Sigmoid colon (tissue), 4 donors: Measurements from ENCODE around the gene SGTB.

Experiments used
- CTCF ChIP-seq, 4 experiments: fragments of 450-650 bp in 3 of 4; fragments of 200-600 bp in 1 of 4; IDR thresholded peaks; one replicate each; pipeline ENCODE4 v1.5.1; 2016 to 2019; ENCODE audit warnings: antibody characterized with exemption in 4 of 4, mild to moderate bottlenecking in 3 of 4, moderate library complexity in 2 of 4
- EP300 ChIP-seq, 4 donors: sonication (generic); formaldehyde crosslinking; IDR thresholded peaks; one replicate each; pipeline ENCODE4 v1.6.1; 2017; ENCODE audit warnings: antibody characterized with exemption in 4 of 4
- POLR2A ChIP-seq, 2 donors: fragments of 450-650 bp; IDR thresholded peaks; one replicate each; pipeline ENCODE4 v1.6.1; 2016; ENCODE audit warnings: antibody characterized with exemption in 2 of 2, mild to moderate bottlenecking in 2 of 2, moderate library complexity in 2 of 2
- POLR2AphosphoS5 ChIP-seq, 4 donors: sonication (generic); formaldehyde crosslinking; IDR thresholded peaks; one replicate each; pipeline ENCODE4 v1.6.1; 2017; ENCODE audit warnings: antibody characterized with exemption in 4 of 4

DNA sequence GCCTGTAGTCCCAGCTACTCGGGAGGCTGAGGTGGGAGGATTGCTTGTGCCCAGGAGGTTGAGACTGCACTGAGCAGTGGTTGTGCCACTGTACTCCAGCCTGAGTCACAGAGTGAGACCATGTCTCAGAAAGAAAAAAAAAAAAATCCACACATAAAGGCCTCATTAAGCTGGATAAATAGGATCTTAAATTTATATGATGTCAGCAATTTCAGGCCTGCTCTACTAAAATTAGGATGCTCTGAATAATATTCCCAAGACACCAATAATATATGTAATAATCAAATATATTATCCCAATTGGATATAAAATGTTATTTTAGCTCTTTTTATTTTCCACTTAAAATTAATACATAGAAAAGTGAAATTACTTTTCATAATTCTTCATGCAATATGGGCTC, 43.7 kb upstream of the SGTB start:
- no peak for TF ChIP-seq CTCF (IDR thresholded peaks at IDR 0.05)
- no peak for TF ChIP-seq POLR2A (IDR thresholded peaks at IDR 0.05)
- no peak for TF ChIP-seq POLR2AphosphoS5 (IDR thresholded peaks at IDR 0.05)
- no peak for TF ChIP-seq EP300 (IDR thresholded peaks at IDR 0.05)
